BLaER1 treated with 17β-estradiol and CSF1 and Interleukin-3, amounts not matched to agents 10 nM and 100 nM (cell line): ENCODE data around the gene C1orf167.

Experiments used
- H3K27ac ChIP-seq, 11 experiments: shearing (Covaris generic); formaldehyde crosslinking; 2 replicates each; pipeline ENCODE4 v1.8.1; 2022
- H3K27me3 ChIP-seq, 11 experiments: shearing (Covaris generic); formaldehyde crosslinking; 2 replicates each; pipeline ENCODE4 v1.8.1; 2022
- H3K36me3 ChIP-seq, 11 experiments: shearing (Covaris generic); formaldehyde crosslinking; 2 replicates each; pipeline ENCODE4 v1.8.1; 2022
- H3K4me1 ChIP-seq, 10 experiments: shearing (Covaris generic); formaldehyde crosslinking; 2 replicates each; pipeline ENCODE4 v1.8.1; 2022
- H3K4me2 ChIP-seq, 11 experiments: shearing (Covaris generic); formaldehyde crosslinking; 2 replicates each; pipeline ENCODE4 v1.8.1; 2022
- H3K4me3 ChIP-seq, 10 experiments: shearing (Covaris generic); formaldehyde crosslinking; 2 replicates each; pipeline ENCODE4 v1.8.1; 2022
- H3K9ac ChIP-seq, 11 experiments: shearing (Covaris generic); formaldehyde crosslinking; 2 replicates each; pipeline ENCODE4 v1.8.1; 2022
- H3K9me3 ChIP-seq, 11 experiments: shearing (Covaris generic); formaldehyde crosslinking; replicated peaks in 1 of 11; 2 replicates each; pipeline ENCODE4 v1.8.1; 2022
- H4K20me1 ChIP-seq, 11 experiments: shearing (Covaris generic); formaldehyde crosslinking; 2 replicates each; pipeline ENCODE4 v1.8.1; 2022
- Cebpa-rat ChIP-seq, 11 experiments: shearing (Covaris generic); IDR thresholded peaks; 2 replicates each; pipeline ENCODE4 v1.8.1; 2022

C1orf167 gene

DNA sequence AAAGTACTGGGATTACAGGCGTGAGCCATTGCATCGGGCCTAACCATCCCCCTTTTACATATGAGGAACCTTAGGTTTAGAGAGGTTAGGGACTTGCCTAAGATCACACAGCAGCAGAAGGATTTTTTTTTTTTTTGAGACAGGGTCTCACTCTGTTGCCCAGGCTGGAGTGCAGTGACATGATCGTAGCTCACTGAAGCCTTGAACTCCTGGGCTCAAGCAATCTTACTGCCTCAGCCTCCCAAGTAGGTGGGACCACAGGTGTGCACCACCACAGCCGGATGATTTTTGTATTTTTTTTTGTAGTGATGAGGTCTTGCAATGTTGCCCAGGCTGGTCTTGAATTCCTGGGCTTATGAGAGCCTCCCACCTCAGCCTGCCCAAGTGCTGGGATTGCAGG is 2.2 kb upstream of the C1orf167 start:
- Histone ChIP-seq H4K20me1 (no peaks in the 10 kb centered on the region), H3K9me3 (no peaks in the 10 kb centered on the region), H3K4me3 (no peak overlapping the region), H3K9ac (no peak overlapping the region), H3K36me3 (no peaks in the 10 kb centered on the region), H3K27ac (no peak overlapping the region), H3K4me1 (peaks cover 0 to 10% (median 0%) of the 10 kb centered on the region in 10 experiments; a peak in 1 of 20 replicates), H3K27me3 (peaks cover 0 to 13% (median 9%) of the 10 kb centered on the region in 11 experiments; a peak in 16 of 22 replicates), H3K4me2 (no peak overlapping the region)
- no peak for TF ChIP-seq Cebpa-rat (IDR thresholded peaks at IDR 0.05)

GRCh38 chr1:11761285-11761684 is 708 bp upstream of the C1orf167 start:
- Histone ChIP-seq H3K27ac (no peak overlapping the region), H3K36me3 (no peaks in the 10 kb centered on the region), H3K4me1 (peaks cover 0 to 10% (median 0%) of the 10 kb centered on the region in 10 experiments; a peak in 1 of 20 replicates), H3K9ac (no peak overlapping the region), H3K27me3 (peaks cover 0 to 13% (median 9%) of the 10 kb centered on the region in 11 experiments; a peak in 16 of 22 replicates), H4K20me1 (no peaks in the 10 kb centered on the region; a peak in 1 of 22 replicates), H3K9me3 (no peaks in the 10 kb centered on the region), H3K4me2 (no peak overlapping the region; a peak in 1 of 22 replicates), H3K4me3 (no peak overlapping the region)
- no peak for TF ChIP-seq Cebpa-rat (IDR thresholded peaks at IDR 0.05)

- peaks cover 0 to 13% (median 9%) of the 10 kb centered on the region in 11 experiments; a peak in 16 of 22 replicates for H3K27me3 ChIP-seq
- H3K4me2 ChIP-seq: no peak overlapping the region
- H3K4me1 ChIP-seq: peaks cover 7 to 23% (median 12%) of the 10 kb centered on the region in 10 experiments
- H3K9me3 ChIP-seq: no peaks in the 10 kb centered on the region
- no peak for TF ChIP-seq Cebpa-rat (IDR thresholded peaks at IDR 0.05)
- no peaks in the 10 kb centered on the region for H3K36me3 ChIP-seq
- H3K9ac ChIP-seq: peak overlapping the region in 3 of 11 experiments; percentile 21 to 38 (median 33); a peak in 1 of 22 replicates
- H3K27ac ChIP-seq: no peak overlapping the region
- H3K4me3 ChIP-seq: no peak overlapping the region
- H4K20me1 ChIP-seq: no peaks in the 10 kb centered on the region; a peak in 1 of 22 replicates
These were observed 2.1 kb downstream of the C1orf167 start for GRCh38 chr1:11764115-11764514.

DNA sequence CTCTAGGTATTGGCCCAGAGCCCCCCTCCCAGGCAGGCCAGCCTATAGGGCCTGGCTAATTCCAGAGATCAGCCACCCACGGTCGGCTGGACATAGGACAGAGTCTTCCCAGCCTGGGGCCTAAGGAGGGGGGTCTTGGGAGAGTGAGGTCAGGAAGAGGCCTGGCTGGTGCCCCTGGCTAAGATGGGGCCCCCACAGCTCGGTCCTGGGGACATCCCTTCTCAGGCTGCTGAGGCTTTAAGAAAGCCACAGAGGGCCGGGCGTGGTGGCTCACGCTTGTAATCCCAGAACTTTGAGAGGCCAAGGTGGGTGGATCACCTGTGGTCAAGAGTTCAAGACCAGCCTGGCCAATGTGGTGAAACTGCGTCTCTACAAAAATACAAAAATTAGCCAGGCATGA is 2.5 kb downstream of the C1orf167 start:
- Histone ChIP-seq H4K20me1 (no peaks in the 10 kb centered on the region; a peak in 1 of 22 replicates), H3K4me3 (no peak overlapping the region), H3K4me2 (no peak overlapping the region), H3K9me3 (no peaks in the 10 kb centered on the region), H3K4me1 (peaks cover 11 to 27% (median 16%) of the 10 kb centered on the region in 10 experiments), H3K27me3 (peaks cover 0 to 13% (median 9%) of the 10 kb centered on the region in 11 experiments; a peak in 16 of 22 replicates), H3K9ac (peak overlapping the region in 1 of 11 experiments; percentile 38; a peak in 1 of 22 replicates), H3K27ac (no peak overlapping the region), H3K36me3 (no peaks in the 10 kb centered on the region)
- no peak for TF ChIP-seq Cebpa-rat (IDR thresholded peaks at IDR 0.05)

GRCh38 chr1:11765661-11766428 is 3.9 kb downstream of the C1orf167 start:
- H3K9me3 ChIP-seq: no peaks in the 10 kb centered on the region
- no peak overlapping the region for H3K27ac ChIP-seq
- H3K4me3 ChIP-seq: no peak overlapping the region
- H3K36me3 ChIP-seq: no peaks in the 10 kb centered on the region
- no peak overlapping the region for H3K4me2 ChIP-seq
- H4K20me1 ChIP-seq: no peaks in the 10 kb centered on the region; a peak in 1 of 22 replicates
- TF ChIP-seq Cebpa-rat (IDR thresholded peaks at IDR 0.05): no peak
- peaks cover 0 to 13% (median 9%) of the 10 kb centered on the region in 11 experiments; a peak in 16 of 22 replicates for H3K27me3 ChIP-seq
- no peak overlapping the region for H3K9ac ChIP-seq
- H3K4me1 ChIP-seq: peaks cover 11 to 28% (median 16%) of the 10 kb centered on the region in 10 experiments

DNA sequence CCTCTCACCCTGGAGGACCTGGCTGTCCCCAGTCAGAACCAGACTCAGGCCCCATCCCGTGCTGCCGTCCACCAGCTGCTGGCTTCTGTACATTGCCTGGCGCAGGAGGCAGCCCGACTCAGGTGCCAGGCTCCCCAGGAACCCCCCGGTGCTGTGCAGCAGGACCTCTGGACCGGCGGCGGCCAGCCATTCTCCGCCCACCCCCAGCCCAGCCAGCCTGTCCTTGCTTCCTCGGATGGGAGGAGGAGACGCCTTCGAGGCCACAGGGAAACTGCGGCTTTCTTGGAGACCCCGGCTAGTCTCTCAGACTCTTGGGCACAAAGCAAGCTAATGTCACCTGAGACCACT is 4.4 kb downstream of the C1orf167 start:
- peaks cover 0 to 12% (median 9%) of the 10 kb centered on the region in 11 experiments; a peak in 16 of 22 replicates for H3K27me3 ChIP-seq
- no peak for TF ChIP-seq Cebpa-rat (IDR thresholded peaks at IDR 0.05)
- no peak overlapping the region for H3K9ac ChIP-seq

DNA sequence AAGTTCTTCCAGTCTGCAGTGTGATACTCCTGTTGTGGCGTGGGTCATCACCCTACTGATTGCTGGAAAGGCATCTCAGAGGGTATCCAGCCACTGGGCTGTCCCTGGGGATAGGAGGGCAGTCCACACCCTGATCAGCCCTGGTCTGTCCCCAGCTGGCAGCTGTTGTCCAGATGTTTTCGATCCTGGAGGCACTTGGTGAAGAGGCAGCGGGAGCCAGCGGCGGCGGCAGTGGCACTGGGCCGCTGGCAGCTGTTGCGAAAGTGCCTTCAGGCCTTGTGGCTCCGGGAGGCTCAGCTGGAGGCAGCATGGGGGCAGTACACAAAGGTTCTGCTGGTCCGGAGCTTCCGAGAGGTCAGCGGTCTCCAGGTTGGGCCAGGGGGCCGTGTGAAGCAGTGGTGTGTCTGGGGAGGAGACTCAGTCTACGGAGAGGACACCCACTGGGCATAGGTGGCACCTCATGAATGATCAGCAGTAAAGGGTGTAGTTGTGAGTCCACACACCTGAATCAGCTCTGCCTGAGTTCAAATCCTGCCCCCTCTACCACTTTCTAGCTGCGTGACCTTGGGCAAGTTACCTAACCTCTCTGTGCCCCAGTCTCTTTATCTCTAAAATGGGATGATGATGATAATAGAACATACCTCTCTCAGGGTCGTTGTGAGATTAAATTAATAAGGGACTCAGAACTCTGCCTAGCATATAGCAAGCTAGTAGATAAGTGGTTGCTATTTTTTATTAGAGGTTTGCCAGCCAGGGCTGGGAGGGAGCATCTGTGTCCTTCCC is 6.1 kb downstream of the C1orf167 start:
- Histone ChIP-seq H3K4me3 (no peak overlapping the region), H3K27me3 (no peaks in the 10 kb centered on the region)
- no peak for TF ChIP-seq Cebpa-rat (IDR thresholded peaks at IDR 0.05)

More for the DNA sequence above, 4.4 kb downstream of the C1orf167 start:
- Histone ChIP-seq H4K20me1 (no peaks in the 10 kb centered on the region; a peak in 1 of 22 replicates), H3K27ac (no peak overlapping the region; a peak in 1 of 22 replicates), H3K4me2 (no peak overlapping the region), H3K4me1 (peaks cover 11 to 30% (median 19%) of the 10 kb centered on the region in 10 experiments), H3K36me3 (no peaks in the 10 kb centered on the region), H3K4me3 (no peak overlapping the region), H3K9me3 (no peaks in the 10 kb centered on the region)

GRCh38 chr1:11768821-11769220 is 6.8 kb downstream of the C1orf167 start:
- Histone ChIP-seq H3K27ac (peak overlapping the region in 2 of 11 experiments; percentile 32 to 44; a peak in 3 of 22 replicates), H3K4me2 (peak overlapping the region; percentile 0 to 87 (median 54); a peak in 20 of 22 replicates), H3K9ac (no peak overlapping the region), H3K36me3 (no peaks in the 10 kb centered on the region), H3K27me3 (no peaks in the 10 kb centered on the region), H3K4me1 (peaks cover 22 to 34% (median 28%) of the 10 kb centered on the region in 10 experiments), H3K9me3 (no peaks in the 10 kb centered on the region), H3K4me3 (no peak overlapping the region), H4K20me1 (no peaks in the 10 kb centered on the region; a peak in 1 of 22 replicates)
- TF ChIP-seq Cebpa-rat (IDR thresholded peaks at IDR 0.05): no peak

More for the DNA sequence above, 6.1 kb downstream of the C1orf167 start:
- Histone ChIP-seq H3K36me3 (no peaks in the 10 kb centered on the region), H3K4me1 (peaks cover 22 to 34% (median 28%) of the 10 kb centered on the region in 10 experiments), H4K20me1 (no peaks in the 10 kb centered on the region; a peak in 1 of 22 replicates), H3K9ac (no peak overlapping the region), H3K27ac (no peak overlapping the region), H3K9me3 (no peaks in the 10 kb centered on the region), H3K4me2 (peak overlapping the region; percentile 0 to 87 (median 54); a peak in 17 of 22 replicates)

- Histone ChIP-seq H3K27ac (peak overlapping the region in 2 of 11 experiments; percentile 32 to 44; a peak in 2 of 22 replicates), H3K9ac (no peak overlapping the region), H3K9me3 (no peaks in the 10 kb centered on the region), H3K4me3 (no peak overlapping the region), H3K36me3 (no peaks in the 10 kb centered on the region), H3K27me3 (no peaks in the 10 kb centered on the region), H4K20me1 (no peaks in the 10 kb centered on the region; a peak in 1 of 22 replicates), H3K4me1 (peaks cover 22 to 34% (median 28%) of the 10 kb centered on the region in 10 experiments), H3K4me2 (peak overlapping the region; percentile 0 to 87 (median 54); a peak in 20 of 22 replicates)
- no peak for TF ChIP-seq Cebpa-rat (IDR thresholded peaks at IDR 0.05)
These were observed 7.3 kb downstream of the C1orf167 start for GRCh38 chr1:11769274-11769673.
